ENCODE measurements around the gene COA8. TPM values are rescaled to one million over a fixed set of nuclear protein-coding genes. Genes with fewer than 3 reads are reported as not detected.
A peak's percentile ranks its signal among the peaks of the same experiment; 100 is the strongest.

The COA8 gene
- total and polyA plus RNA-seq, 12 donors = 4.9 to 59.6 (median 33.0) TPM

- 8 to 27% (median 18%) methylated on average over 5 of the region's 5 CpGs for WGBS, 4 donors
- intact Hi-C loops (cut with DNase I) = no loop called here
- Histone ChIP-seq H3K36me3 (replicated peaks in 1 of 2) (no peaks in the 10 kb centered on the region), H3K27ac (peak overlapping the region in 4 of 5 donors; percentile 5 to 99 (median 96)), H3K27me3 (no peaks in the 10 kb centered on the region), H3K9me3 (replicated peaks in 1 of 3) (no peaks in the 10 kb centered on the region), H3K4me3 (peak overlapping the region in 1 of 4 donors; percentile 86), H3K4me1 (replicated peaks in 1 of 2) (peaks cover 27 to 44% of the 10 kb centered on the region in 2 donors)
- DNase-seq = no peak
- TF ChIP-seq, protein P1, sequence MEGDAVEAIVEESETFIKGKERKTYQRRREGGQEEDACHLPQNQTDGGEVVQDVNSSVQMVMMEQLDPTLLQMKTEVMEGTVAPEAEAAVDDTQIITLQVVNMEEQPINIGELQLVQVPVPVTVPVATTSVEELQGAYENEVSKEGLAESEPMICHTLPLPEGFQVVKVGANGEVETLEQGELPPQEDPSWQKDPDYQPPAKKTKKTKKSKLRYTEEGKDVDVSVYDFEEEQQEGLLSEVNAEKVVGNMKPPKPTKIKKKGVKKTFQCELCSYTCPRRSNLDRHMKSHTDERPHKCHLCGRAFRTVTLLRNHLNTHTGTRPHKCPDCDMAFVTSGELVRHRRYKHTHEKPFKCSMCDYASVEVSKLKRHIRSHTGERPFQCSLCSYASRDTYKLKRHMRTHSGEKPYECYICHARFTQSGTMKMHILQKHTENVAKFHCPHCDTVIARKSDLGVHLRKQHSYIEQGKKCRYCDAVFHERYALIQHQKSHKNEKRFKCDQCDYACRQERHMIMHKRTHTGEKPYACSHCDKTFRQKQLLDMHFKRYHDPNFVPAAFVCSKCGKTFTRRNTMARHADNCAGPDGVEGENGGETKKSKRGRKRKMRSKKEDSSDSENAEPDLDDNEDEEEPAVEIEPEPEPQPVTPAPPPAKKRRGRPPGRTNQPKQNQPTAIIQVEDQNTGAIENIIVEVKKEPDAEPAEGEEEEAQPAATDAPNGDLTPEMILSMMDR (IDR thresholded peaks at IDR 0.05) = no peak
- no peak for TF ChIP-seq POLR2A (IDR thresholded peaks at IDR 0.05)
Observed at GRCh38 chr14:103630364-103631108, 67.8 kb downstream of the COA8 start.

DNA sequence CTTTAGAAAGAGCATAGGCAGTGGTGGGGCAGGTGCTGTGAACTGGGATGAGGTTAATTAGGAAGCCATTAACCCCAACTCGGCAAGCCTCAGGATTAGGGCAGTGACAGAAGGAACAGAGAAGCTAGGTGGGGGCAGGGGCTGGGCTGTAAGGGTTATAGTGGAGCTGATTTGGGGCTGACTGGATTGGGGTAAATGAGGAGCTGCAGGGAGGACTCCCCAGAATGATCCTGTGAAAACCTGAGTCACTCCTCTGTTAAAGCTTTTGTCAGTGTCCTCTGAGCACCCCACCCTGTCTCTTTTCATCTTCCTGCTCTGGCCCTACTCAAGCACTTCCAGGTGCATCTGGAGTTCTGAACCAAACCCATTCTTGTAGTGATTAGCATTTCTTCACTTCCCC is 70.6 kb downstream of the COA8 start:
- WGBS, 4 donors = 67 to 82% (median 81%) methylated on average over 1 of the region's 1 CpG
- no peak for DNase-seq
- Histone ChIP-seq H3K36me3 (replicated peaks in 1 of 2) (no peaks in the 10 kb centered on the region), H3K27ac (no peak overlapping the region), H3K4me1 (replicated peaks in 1 of 2) (peaks cover 20 to 52% of the 10 kb centered on the region in 2 donors), H3K27me3 (no peaks in the 10 kb centered on the region), H3K9me3 (replicated peaks in 1 of 3) (no peaks in the 10 kb centered on the region), H3K4me3 (no peak overlapping the region)
- no peak for TF ChIP-seq POLR2A (IDR thresholded peaks at IDR 0.05)
- TF ChIP-seq, protein P1 (IDR thresholded peaks at IDR 0.05) = no peak
- intact Hi-C loops (cut with DNase I) = no loop called here

DNA sequence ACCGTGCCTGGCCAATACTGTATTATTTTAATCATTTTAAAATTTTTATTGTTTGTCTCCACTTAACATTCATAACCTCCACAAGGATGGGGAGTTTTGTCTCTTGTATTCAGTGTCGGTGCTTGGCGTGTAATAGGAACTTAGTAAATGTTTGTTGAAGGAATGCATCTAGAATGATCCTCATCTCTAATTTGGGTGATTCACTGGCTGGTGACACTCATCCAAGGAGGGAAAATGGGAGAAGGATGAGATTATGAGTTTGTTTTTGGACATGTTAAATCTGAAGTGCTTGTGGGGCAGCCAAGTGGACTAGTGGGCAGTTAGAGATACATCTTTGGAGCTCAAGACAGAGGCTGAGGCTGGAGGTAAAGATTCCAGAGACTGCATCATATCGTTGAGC is 71.4 kb downstream of the COA8 start:
- H3K4me1 ChIP-seq (replicated peaks in 1 of 2) = peaks cover 16 to 49% of the 10 kb centered on the region in 2 donors
- TF ChIP-seq POLR2A (IDR thresholded peaks at IDR 0.05) = no peak
- TF ChIP-seq, protein P1 (IDR thresholded peaks at IDR 0.05) = no peak
- DNase-seq = no peak
- no peaks in the 10 kb centered on the region for H3K27me3 ChIP-seq
- no peaks in the 10 kb centered on the region for H3K9me3 ChIP-seq (replicated peaks in 1 of 3)
- no peak overlapping the region for H3K27ac ChIP-seq
- no peak overlapping the region for H3K4me3 ChIP-seq
- 81 to 87% (median 84%) methylated on average over 4 of the region's 4 CpGs for WGBS, 4 donors
- H3K36me3 ChIP-seq (replicated peaks in 1 of 2) = no peaks in the 10 kb centered on the region
- intact Hi-C loops (cut with DNase I) = no loop called here

DNA sequence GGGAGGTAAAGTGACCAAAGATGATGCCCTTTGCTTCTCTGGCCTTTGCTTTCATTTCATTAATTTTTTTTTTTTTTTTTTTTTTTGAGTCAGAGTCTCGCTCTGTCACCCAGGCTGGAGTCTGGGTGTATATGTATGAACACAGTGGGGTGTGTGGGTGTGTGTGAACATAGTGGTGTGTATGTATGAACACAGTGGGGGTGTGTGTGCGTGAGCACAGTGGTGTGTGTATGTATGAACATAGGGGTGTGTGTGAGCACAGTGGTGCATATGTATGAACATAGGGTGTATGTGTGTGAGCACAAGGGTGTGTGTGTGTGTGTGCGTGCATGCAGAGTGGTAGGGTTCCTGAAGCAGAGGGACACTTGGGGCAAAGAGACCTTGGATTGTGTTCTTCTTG is 75.8 kb downstream of the COA8 start:
- H3K4me3 ChIP-seq = no peak overlapping the region
- TF ChIP-seq, protein P1 (IDR thresholded peaks at IDR 0.05) = no peak
- TF ChIP-seq POLR2A (IDR thresholded peaks at IDR 0.05) = no peak
- no peaks in the 10 kb centered on the region for H3K27me3 ChIP-seq
- H3K27ac ChIP-seq = no peak overlapping the region
- intact Hi-C loops (cut with DNase I) = no loop called here
- H3K36me3 ChIP-seq (replicated peaks in 1 of 2) = no peaks in the 10 kb centered on the region
- H3K4me1 ChIP-seq (replicated peaks in 1 of 2) = peaks cover 4 to 41% of the 10 kb centered on the region in 2 donors
- 80 to 94% (median 88%) methylated on average over 3 of the region's 3 CpGs for WGBS, 4 donors
- no peak for DNase-seq
- H3K9me3 ChIP-seq (replicated peaks in 1 of 3) = no peaks in the 10 kb centered on the region

Small RNA genes lying within 50 kb of the gene (small RNA-seq; reads per million reads assigned to genes)
- gene RNU4-68P (0 to 14.0 reads per million in 2 donors), gene RNU7-160P (0 reads per million in 2 donors)

Other genes starting within 250 kb of the COA8 start
- 100 to 1,000 TPM; 165 to 555 (median 245) TPM for gene EIF5, start 228.7 kb upstream of the COA8 start, total RNA-seq
- gene EIF5, start 228.7 kb upstream of the COA8 start, polyA plus RNA-seq = 100 to 1,000 TPM in 1 of 3 donors, 10 to 100 TPM in 2; 35.7 to 316 (median 49.1) TPM
- 100 to 1,000 TPM in 3 of 9 donors, 10 to 100 TPM in 6; 73.1 to 144 (median 94.4) TPM for gene MARK3, start 177.5 kb upstream of the COA8 start, total RNA-seq
- gene MARK3, start 177.5 kb upstream of the COA8 start, polyA plus RNA-seq = 100 to 1,000 TPM in 2 of 3 donors, 10 to 100 TPM in 1; 89.5 to 233 (median 172) TPM
- gene CKB, start 40.1 kb upstream of the COA8 start, total RNA-seq = 100 to 1,000 TPM in 8 of 9 donors, 10 to 100 TPM in 1; 95.6 to 410 (median 188) TPM
- gene CKB, start 40.1 kb upstream of the COA8 start, polyA plus RNA-seq = 100 to 1,000 TPM in 2 of 3 donors, 10 to 100 TPM in 1; 11.0 to 383 (median 303) TPM
- 10 to 100 TPM in 7 of 9 donors, 1 to 10 TPM in 2; 7.9 to 18.1 (median 12.7) TPM for gene TRMT61A, start 33.8 kb upstream of the COA8 start, total RNA-seq
- 10 to 100 TPM in 2 of 3 donors, 1 to 10 TPM in 1; 2.5 to 26.0 (median 17.1) TPM for gene TRMT61A, start 33.8 kb upstream of the COA8 start, polyA plus RNA-seq
- 10 to 100 TPM; 16.7 to 33.5 (median 24.8) TPM for gene BAG5, start 303 bp upstream of the COA8 start, total RNA-seq
- gene BAG5, start 303 bp upstream of the COA8 start, polyA plus RNA-seq = 10 to 100 TPM in 1 of 3 donors, 1 to 10 TPM in 2; 5.2 to 28.4 (median 5.6) TPM
- gene KLC1, start 66.3 kb downstream of the COA8 start, total RNA-seq = 100 to 1,000 TPM in 6 of 9 donors, 10 to 100 TPM in 3; 87.4 to 248 (median 131) TPM
- 100 to 1,000 TPM in 2 of 3 donors, 10 to 100 TPM in 1; 70.7 to 164 (median 120) TPM for gene KLC1, start 66.3 kb downstream of the COA8 start, polyA plus RNA-seq
- 10 to 100 TPM in 1 of 9 donors, 1 to 10 TPM in 8; 1.3 to 10.2 (median 5.4) TPM for gene XRCC3, start 152.5 kb downstream of the COA8 start, total RNA-seq
- 1 to 10 TPM; 2.8 to 5.1 (median 5.0) TPM for gene XRCC3, start 152.5 kb downstream of the COA8 start, polyA plus RNA-seq
- gene ZFYVE21, start 152.8 kb downstream of the COA8 start, total RNA-seq = 10 to 100 TPM; 20.9 to 71.4 (median 49.8) TPM
- 10 to 100 TPM; 21.9 to 41.4 (median 39.1) TPM for gene ZFYVE21, start 152.8 kb downstream of the COA8 start, polyA plus RNA-seq